SK-N-SH (cell line): ENCODE data around the gene CBX8. TPM values are rescaled to one million over a fixed set of nuclear protein-coding genes. Genes with fewer than 3 reads are reported as not detected.

Experiments used
- CTCF ChIA-PET: fragments of 300-600, 350-600 bp; formaldehyde crosslinking; extraction: SDS; loops from one replicate; lab custom pipeline; 2021; lab: Yijun Ruan, JAX
- POLR2A ChIA-PET: fragments of 350-600 bp; sonication (Branson Sonifier 250); formaldehyde crosslinking; extraction: SDS; loops from one replicate; lab custom pipeline; 2020; ENCODE audit warnings: antibody characterized with exemption, inconsistent platforms; lab: Yijun Ruan, JAX
- DNase-seq: peaks from one replicate; pipeline ENCODE4 v3.0.0; 2012
- H2AFZ ChIP-seq: fragments of 200-600 bp; sonication (generic); 2 replicates; pipeline ENCODE4 v1.8.1; 2016; ENCODE audit warnings: antibody characterized with exemption, mild to moderate bottlenecking, low read depth
- H3F3A ChIP-seq: fragments of 200-600 bp; sonication (generic); replicated peaks from 2 replicates; pipeline ENCODE3; 2016; ENCODE audit warnings: antibody characterized with exemption, mild to moderate bottlenecking; ENCODE audit not compliant: insufficient read depth
- H3K27ac ChIP-seq, 2 experiments: fragments of 200-500 bp in 1 of 2; fragments of 200-600 bp in 1 of 2; sonication (Bioruptor generic) in 1 of 2; sonication (generic), shearing (Covaris generic) in 1 of 2; 2 replicates each; pipeline versions ENCODE4 v1.5.1 to v1.6.1; 2014 to 2016; ENCODE audit warnings: low read depth in 2 of 2, inconsistent platforms in 1 of 2, low read length in 1 of 2, mild to moderate bottlenecking in 1 of 2, mixed read lengths in 1 of 2
- H3K27me3 ChIP-seq: fragments of 200-600 bp; sonication (generic), shearing (Covaris generic); 2 replicates; pipeline ENCODE4 v1.6.1; 2016; ENCODE audit warnings: mixed run types; ENCODE audit not compliant: insufficient read depth
- H3K36me3 ChIP-seq, 2 experiments: fragments of 200-500 bp in 1 of 2; fragments of 200-600 bp in 1 of 2; sonication (Bioruptor generic) in 1 of 2; sonication (generic) in 1 of 2; replicated peaks in 1 of 2; 2 replicates each; pipeline versions ENCODE3 to v1.5.1; 2014 to 2016; ENCODE audit warnings: low read length in 1 of 2, mild to moderate bottlenecking in 1 of 2; ENCODE audit not compliant: insufficient read depth in 2 of 2, control insufficient read depth in 1 of 2
- H3K4me1 ChIP-seq, 2 experiments: fragments of 200-500 bp in 1 of 2; fragments of 200-600 bp in 1 of 2; sonication (Bioruptor generic) in 1 of 2; sonication (generic), shearing (Covaris generic) in 1 of 2; 2 replicates each; pipeline versions ENCODE4 v1.5.1 to v1.6.1; 2014 to 2016; ENCODE audit warnings: low read depth in 1 of 2, low read length in 1 of 2, mixed run types in 1 of 2; ENCODE audit not compliant: insufficient read depth in 2 of 2, control insufficient read depth in 1 of 2
- H3K4me2 ChIP-seq: fragments of 200-600 bp; sonication (generic), shearing (Covaris generic); 2 replicates; pipeline ENCODE4 v1.6.1; 2017; ENCODE audit warnings: mixed run types
- H3K4me3 ChIP-seq, 2 experiments: fragments of 200-500 bp in 1 of 2; fragments of 200-600 bp in 1 of 2; sonication (Bioruptor generic) in 1 of 2; sonication (generic), shearing (Covaris generic) in 1 of 2; 2 replicates each; pipeline versions ENCODE4 v1.5.1 to v1.8.1; 2014 to 2016; ENCODE audit warnings: low read depth in 2 of 2, inconsistent platforms in 1 of 2, low read length in 1 of 2, mild to moderate bottlenecking in 1 of 2, mixed read lengths in 1 of 2, moderate library complexity in 1 of 2
- H3K79me2 ChIP-seq: fragments of 200-600 bp; sonication (generic); 2 replicates; pipeline ENCODE4 v1.8.1; 2017; ENCODE audit warnings: mild to moderate bottlenecking; ENCODE audit not compliant: insufficient read depth
- H3K9ac ChIP-seq: fragments of 200-600 bp; sonication (generic); 2 replicates; pipeline ENCODE4 v1.6.1; 2017; ENCODE audit warnings: mixed run types
- H3K9me2 ChIP-seq: fragments of 200-600 bp; sonication (generic); 2 replicates; pipeline ENCODE4 v1.6.1; 2017; ENCODE audit warnings: mixed run types
- H3K9me3 ChIP-seq: fragments of 200-600 bp; sonication (generic); 2 replicates; pipeline ENCODE4 v1.6.1; 2017; ENCODE audit warnings: mixed run types, mild to moderate bottlenecking, moderate library complexity
- H4K20me1 ChIP-seq: fragments of 200-600 bp; sonication (generic); 2 replicates; pipeline ENCODE4 v1.6.1; 2017; ENCODE audit warnings: mild to moderate bottlenecking, mixed run types; ENCODE audit not compliant: insufficient read depth
- EZH2phosphoT487 ChIP-seq: fragments of 200-600 bp; sonication (generic); IDR thresholded peaks from 2 replicates; pipeline ENCODE4 v1.6.1; 2017; ENCODE audit warnings: low read depth, mixed run types, mild to moderate bottlenecking, antibody characterized with exemption, moderate library complexity, borderline replicate concordance
- FOXJ3 ChIP-seq: sonication (generic); formaldehyde crosslinking; IDR thresholded peaks from 2 replicates; pipeline ENCODE4 v1.5.1; 2020; ENCODE audit warnings: mild to moderate bottlenecking, missing genetic modification reagents
- GATA2 ChIP-seq: sonication (generic); formaldehyde crosslinking; IDR thresholded peaks from 2 replicates; pipeline ENCODE4 v1.5.0; 2020; ENCODE audit warnings: mild to moderate bottlenecking, missing genetic modification reagents
- TEAD4 ChIP-seq: IDR thresholded peaks from 2 replicates; pipeline ENCODE4 v1.4.0; 2012; ENCODE audit warnings: mild to moderate bottlenecking, borderline replicate concordance; ENCODE audit not compliant: insufficient read depth
- WGBS: methylation state at CpG from one replicate; pipeline ENCODE4 v1.1.6; 2017; ENCODE audit warnings: low lambda C conversion rate; 5-methylcytosine and 5-hydroxymethylcytosine counted together
- polyA plus RNA-seq, 3 experiments: library from polyadenylated mRNA; depleted of rRNA; stranded (reverse); fragments of >200 nt; gene quantifications; 2 replicates each; pipeline ENCODE4 v1.2.3, GENCODE V29; 2012
- TF ChIP-seq, protein P1 (sequence below): fragments of 200-600 bp; sonication (generic); IDR thresholded peaks from 2 replicates; pipeline ENCODE4 v1.6.1; 2017; ENCODE audit warnings: antibody characterized with exemption, mild to moderate bottlenecking, moderate library complexity

CBX8 gene
- polyA plus RNA-seq, 1 of the 3 experiments (the other 2 are of a cell fraction), result 2.9 TPM

DNA sequence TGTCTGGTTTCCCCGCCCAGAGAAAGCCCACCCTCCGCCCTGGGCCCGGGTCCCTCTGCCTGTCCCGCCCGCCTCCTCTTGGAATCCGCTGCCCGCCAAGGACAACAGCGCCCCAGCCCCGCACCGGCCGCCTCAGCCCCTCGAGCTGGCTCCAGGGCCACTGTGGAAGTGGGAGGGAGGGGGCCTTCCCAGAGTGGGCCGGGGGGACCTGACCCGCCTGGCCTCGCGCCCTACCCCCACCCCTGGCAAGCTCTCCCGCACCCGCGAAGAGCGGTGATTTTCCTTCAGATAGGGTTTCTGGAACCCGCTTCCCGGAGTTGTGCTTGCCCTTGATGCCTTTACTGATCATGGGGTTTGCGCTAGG is 2.3 kb upstream of the CBX8 start:
- CTCF ChIA-PET, result interaction anchor here (1.0 to 9.7 kb wide), 8 partner anchors 11 to 209 kb away, joined by 3 to 146 read pairs (median 9); partner anchors contain the start of gene CBX4
- TF ChIP-seq, protein P1, sequence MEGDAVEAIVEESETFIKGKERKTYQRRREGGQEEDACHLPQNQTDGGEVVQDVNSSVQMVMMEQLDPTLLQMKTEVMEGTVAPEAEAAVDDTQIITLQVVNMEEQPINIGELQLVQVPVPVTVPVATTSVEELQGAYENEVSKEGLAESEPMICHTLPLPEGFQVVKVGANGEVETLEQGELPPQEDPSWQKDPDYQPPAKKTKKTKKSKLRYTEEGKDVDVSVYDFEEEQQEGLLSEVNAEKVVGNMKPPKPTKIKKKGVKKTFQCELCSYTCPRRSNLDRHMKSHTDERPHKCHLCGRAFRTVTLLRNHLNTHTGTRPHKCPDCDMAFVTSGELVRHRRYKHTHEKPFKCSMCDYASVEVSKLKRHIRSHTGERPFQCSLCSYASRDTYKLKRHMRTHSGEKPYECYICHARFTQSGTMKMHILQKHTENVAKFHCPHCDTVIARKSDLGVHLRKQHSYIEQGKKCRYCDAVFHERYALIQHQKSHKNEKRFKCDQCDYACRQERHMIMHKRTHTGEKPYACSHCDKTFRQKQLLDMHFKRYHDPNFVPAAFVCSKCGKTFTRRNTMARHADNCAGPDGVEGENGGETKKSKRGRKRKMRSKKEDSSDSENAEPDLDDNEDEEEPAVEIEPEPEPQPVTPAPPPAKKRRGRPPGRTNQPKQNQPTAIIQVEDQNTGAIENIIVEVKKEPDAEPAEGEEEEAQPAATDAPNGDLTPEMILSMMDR, result no peak
- TF ChIP-seq TEAD4, result no peak

GRCh38 chr17:79798299-79799173 is 1.7 kb upstream of the CBX8 start:
- no peaks in the 10 kb centered on the region for H3K9me2 ChIP-seq
- peaks cover 0 to 18% of the 10 kb centered on the region in 2 experiments for H3K36me3 ChIP-seq
- 0 out of 2 replicates have a peak, but pooled peaks cover 4% of the 10 kb centered on the region for H3K27me3 ChIP-seq
- H3K9me3 ChIP-seq, result no peaks in the 10 kb centered on the region
- no peak overlapping the region for H3K9ac ChIP-seq
- POLR2A ChIA-PET, result interaction anchor here (3.3 kb wide), 1 partner anchor 10 kb away, joined by 50 read pairs; no protein-coding TSS in a partner anchor
- H3K4me1 ChIP-seq, result peaks cover 18 to 37% of the 10 kb centered on the region in 2 experiments; a peak in 3 of 4 replicates
- H4K20me1 ChIP-seq, result peaks cover 8% of the 10 kb centered on the region; the same call in 1 of the 2 replicates
- peaks cover 4% of the 10 kb centered on the region for H3F3A ChIP-seq
- H2AFZ ChIP-seq, result no peak overlapping the region
- CTCF ChIA-PET, result interaction anchor here (0.5 to 9.7 kb wide), 12 partner anchors 11 to 734 kb away, joined by 3 to 146 read pairs (median 6); partner anchors contain the start of gene CBX4
- peak overlapping the region; percentile 81 for H3K4me2 ChIP-seq
- WGBS, result 93% methylated on average over 69 of the region's 70 CpGs
- peaks cover 18% of the 10 kb centered on the region for H3K79me2 ChIP-seq
- DNase-seq, result peak; percentile 39
- H3K4me3 ChIP-seq, result no peak overlapping the region; a peak in 1 of 4 replicates
- no peak overlapping the region; a peak in 1 of 4 replicates for H3K27ac ChIP-seq
- TF ChIP-seq GATA2 (CRISPR knock-in tag), result no peak
- TF ChIP-seq EZH2phosphoT487, result no peak
- no peak for TF ChIP-seq FOXJ3
- TF ChIP-seq, all 33 proteins: peak for 0

More for the DNA sequence above, 2.3 kb upstream of the CBX8 start:
- Histone ChIP-seq H3K9ac (no peak overlapping the region), H3K9me3 (no peaks in the 10 kb centered on the region), H2AFZ (no peak overlapping the region), H3K4me2 (no peak overlapping the region), H3K36me3 (peaks cover 0 to 13% of the 10 kb centered on the region in 2 experiments), H3K9me2 (no peaks in the 10 kb centered on the region), H3K4me1 (peaks cover 12 to 32% of the 10 kb centered on the region in 2 experiments; a peak in 3 of 4 replicates), H3F3A (peaks cover 4% of the 10 kb centered on the region), H3K4me3 (no peak overlapping the region), H4K20me1 (peaks cover 5% of the 10 kb centered on the region; the same call in 1 of the 2 replicates), H3K27ac (no peak overlapping the region), H3K27me3 (0 out of 2 replicates have a peak, but pooled peaks cover 5% of the 10 kb centered on the region), H3K79me2 (peaks cover 18% of the 10 kb centered on the region)
- 95% methylated on average over 18 of the region's 23 CpGs for WGBS
- POLR2A ChIA-PET, result interaction anchor here (3.3 kb wide), 1 partner anchor 9 kb away, joined by 50 read pairs; no protein-coding TSS in a partner anchor
- DNase-seq, result peak; percentile 35
